ENCODE data around the gene DES.

DNA sequence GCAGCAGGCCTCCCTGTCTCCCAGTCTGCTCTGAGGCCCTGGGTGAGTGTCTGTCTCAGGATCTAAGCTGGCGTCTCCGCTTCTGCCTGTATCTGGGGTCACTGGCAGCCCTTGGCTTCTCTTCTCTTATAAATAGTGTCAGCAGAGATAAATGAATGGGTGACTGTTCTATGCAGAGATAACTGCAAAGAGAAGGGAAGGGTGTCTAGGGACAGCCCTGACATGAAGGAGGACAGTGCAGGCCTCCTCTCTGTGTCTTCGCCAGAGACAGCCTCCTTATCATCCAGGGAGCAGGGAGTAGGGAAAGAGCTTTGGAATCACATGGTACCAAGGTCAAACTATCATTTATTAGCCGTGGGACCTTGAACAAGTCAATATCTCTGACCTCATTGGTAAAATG lies 52.3 kb downstream of the DES start:
- TF ChIP-seq, protein P1, sequence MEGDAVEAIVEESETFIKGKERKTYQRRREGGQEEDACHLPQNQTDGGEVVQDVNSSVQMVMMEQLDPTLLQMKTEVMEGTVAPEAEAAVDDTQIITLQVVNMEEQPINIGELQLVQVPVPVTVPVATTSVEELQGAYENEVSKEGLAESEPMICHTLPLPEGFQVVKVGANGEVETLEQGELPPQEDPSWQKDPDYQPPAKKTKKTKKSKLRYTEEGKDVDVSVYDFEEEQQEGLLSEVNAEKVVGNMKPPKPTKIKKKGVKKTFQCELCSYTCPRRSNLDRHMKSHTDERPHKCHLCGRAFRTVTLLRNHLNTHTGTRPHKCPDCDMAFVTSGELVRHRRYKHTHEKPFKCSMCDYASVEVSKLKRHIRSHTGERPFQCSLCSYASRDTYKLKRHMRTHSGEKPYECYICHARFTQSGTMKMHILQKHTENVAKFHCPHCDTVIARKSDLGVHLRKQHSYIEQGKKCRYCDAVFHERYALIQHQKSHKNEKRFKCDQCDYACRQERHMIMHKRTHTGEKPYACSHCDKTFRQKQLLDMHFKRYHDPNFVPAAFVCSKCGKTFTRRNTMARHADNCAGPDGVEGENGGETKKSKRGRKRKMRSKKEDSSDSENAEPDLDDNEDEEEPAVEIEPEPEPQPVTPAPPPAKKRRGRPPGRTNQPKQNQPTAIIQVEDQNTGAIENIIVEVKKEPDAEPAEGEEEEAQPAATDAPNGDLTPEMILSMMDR (IDR thresholded peaks at IDR 0.05; ENCODE audit: low read length), result no peak
- TF ChIP-seq EZH2phosphoT487 (IDR thresholded peaks at IDR 0.05; ENCODE audit: low read length), result no peak
